Central memory CD8-positive, alpha-beta T cell (primary cell): ENCODE data around the gene ANO6.
"Not testable (repeated sequence)": the region's sequence is repeated elsewhere in the genome, so short reads cannot be mapped to it uniquely, and the experiment has no call there.

Experiments
- ATAC-seq: fragments of 150-1000 bp; cut with Tn5 transposase; replicated peaks from 2 replicates; pipeline ENCODE4 v1.10.0; 2022; ENCODE audit warnings: mild to moderate bottlenecking, moderate FRiP score, moderate number of reproducible peaks; ENCODE audit not compliant: poor library complexity, severe bottlenecking; ENCODE audit errors: extremely low read depth
- DNase-seq, 2 donors: peaks; one replicate each; pipeline ENCODE4 v3.0.0; 2021; ENCODE audit warnings: low spot score in 2 of 2
- H3K27ac Mint-ChIP-seq: one replicate; pipeline ENCODE4 v1.8.0; 2022; ENCODE audit warnings: low read depth, mild to moderate bottlenecking, moderate library complexity, mixed read lengths
- H3K27me3 Mint-ChIP-seq: one replicate; pipeline ENCODE4 v1.8.0; 2022; ENCODE audit warnings: mixed read lengths
- H3K36me3 Mint-ChIP-seq: one replicate; pipeline ENCODE4 v1.8.0; 2022; ENCODE audit warnings: mild to moderate bottlenecking, moderate library complexity, mixed read lengths; ENCODE audit not compliant: insufficient read depth
- H3K4me1 Mint-ChIP-seq: one replicate; pipeline ENCODE4 v1.8.0; 2022; ENCODE audit warnings: mixed read lengths
- H3K4me3 Mint-ChIP-seq: one replicate; pipeline ENCODE4 v1.8.0; 2022; ENCODE audit warnings: mild to moderate bottlenecking, moderate library complexity, mixed read lengths
- H3K9me3 Mint-ChIP-seq: one replicate; pipeline ENCODE4 v1.8.0; 2022; ENCODE audit warnings: mixed read lengths

ANO6 gene, protein sequence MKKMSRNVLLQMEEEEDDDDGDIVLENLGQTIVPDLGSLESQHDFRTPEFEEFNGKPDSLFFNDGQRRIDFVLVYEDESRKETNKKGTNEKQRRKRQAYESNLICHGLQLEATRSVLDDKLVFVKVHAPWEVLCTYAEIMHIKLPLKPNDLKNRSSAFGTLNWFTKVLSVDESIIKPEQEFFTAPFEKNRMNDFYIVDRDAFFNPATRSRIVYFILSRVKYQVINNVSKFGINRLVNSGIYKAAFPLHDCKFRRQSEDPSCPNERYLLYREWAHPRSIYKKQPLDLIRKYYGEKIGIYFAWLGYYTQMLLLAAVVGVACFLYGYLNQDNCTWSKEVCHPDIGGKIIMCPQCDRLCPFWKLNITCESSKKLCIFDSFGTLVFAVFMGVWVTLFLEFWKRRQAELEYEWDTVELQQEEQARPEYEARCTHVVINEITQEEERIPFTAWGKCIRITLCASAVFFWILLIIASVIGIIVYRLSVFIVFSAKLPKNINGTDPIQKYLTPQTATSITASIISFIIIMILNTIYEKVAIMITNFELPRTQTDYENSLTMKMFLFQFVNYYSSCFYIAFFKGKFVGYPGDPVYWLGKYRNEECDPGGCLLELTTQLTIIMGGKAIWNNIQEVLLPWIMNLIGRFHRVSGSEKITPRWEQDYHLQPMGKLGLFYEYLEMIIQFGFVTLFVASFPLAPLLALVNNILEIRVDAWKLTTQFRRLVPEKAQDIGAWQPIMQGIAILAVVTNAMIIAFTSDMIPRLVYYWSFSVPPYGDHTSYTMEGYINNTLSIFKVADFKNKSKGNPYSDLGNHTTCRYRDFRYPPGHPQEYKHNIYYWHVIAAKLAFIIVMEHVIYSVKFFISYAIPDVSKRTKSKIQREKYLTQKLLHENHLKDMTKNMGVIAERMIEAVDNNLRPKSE

DNA sequence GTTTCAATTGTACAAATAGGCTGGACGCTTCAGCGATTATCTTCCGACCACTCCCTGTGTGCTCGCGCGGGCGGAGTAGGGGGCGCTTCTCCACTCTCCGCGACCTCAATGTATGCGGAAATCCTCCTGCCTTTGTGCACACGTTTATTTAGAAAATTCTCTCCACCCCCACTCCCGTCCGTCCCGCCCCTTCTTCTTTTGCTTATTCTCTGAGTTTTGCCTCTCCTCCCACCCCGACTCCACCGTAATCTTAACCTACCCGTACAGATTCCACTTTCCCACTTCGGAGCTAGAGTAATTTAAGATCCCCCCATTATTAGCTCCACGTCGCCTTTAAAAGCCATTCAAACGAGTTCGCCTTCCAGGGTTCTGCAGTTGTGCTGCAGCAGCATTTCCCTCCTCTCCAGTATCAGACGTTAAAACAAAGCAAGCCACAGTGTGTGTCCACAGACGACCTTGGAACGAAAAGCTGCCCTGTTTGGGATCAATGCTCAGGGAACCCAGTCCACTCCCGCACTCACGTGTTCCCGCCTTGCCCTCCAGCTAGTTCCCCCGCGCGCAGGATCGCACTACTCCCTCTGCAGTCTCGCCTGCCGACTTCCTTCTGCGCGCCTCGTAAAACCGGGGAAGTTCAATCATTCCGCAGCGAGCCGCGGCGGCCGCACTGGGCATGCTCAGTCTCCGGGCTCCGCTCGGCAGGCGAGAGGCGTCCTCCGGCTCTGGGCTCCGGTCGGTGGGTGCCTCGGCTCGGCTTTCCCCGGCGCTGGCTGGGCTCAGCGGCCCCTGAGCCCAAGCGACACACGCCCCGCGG, at the start of gene ANO6:
Gene ANO6, plus strand, starts transcription at position 677 of the 811 bp plus-strand sequence. CDS start 227 bp downstream, outside the sequence.
- Mint-ChIP-seq H3K9me3 (no peaks in the 10 kb centered on the region), H3K4me1 (peaks cover 48% of the 10 kb centered on the region), H3K36me3 (peaks cover 1% of the 10 kb centered on the region), H3K4me3 (peak within 1 kb of the TSS; percentile 89), H3K27me3 (no peaks in the 10 kb centered on the region), H3K27ac (peak within 1 kb of the TSS; percentile 91)
- ATAC-seq, result peak; percentile 75
- DNase-seq, result peak; percentile 33 to 34

DNA sequence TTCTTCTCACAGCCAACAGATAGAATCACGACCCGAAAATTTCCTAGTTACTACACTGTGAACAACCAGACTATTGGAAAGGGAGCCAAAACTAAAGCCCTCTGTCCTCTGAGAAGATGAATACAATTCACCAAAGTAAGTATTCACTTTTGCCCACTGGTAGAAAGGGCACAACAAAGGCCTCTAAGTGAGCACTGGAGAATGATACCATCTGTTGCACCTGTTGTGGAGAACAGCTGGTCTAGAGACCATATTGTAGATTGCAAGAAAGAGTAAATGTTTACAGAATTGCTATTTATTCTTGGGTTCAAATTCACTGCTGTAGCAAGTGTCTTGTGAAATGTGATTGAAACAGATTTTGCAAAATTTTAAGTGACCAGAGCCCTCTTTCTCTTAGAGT, 46.9 kb upstream of the ANO6 start:
- H3K4me1 Mint-ChIP-seq, result no peaks in the 10 kb centered on the region
- peaks cover 5% of the 10 kb centered on the region for H3K27me3 Mint-ChIP-seq
- no peaks in the 10 kb centered on the region for H3K9me3 Mint-ChIP-seq
- no peak for DNase-seq
- ATAC-seq, result no peak
- no peak overlapping the region for H3K4me3 Mint-ChIP-seq
- no peaks in the 10 kb centered on the region for H3K36me3 Mint-ChIP-seq
- H3K27ac Mint-ChIP-seq, result no peak overlapping the region

DNA sequence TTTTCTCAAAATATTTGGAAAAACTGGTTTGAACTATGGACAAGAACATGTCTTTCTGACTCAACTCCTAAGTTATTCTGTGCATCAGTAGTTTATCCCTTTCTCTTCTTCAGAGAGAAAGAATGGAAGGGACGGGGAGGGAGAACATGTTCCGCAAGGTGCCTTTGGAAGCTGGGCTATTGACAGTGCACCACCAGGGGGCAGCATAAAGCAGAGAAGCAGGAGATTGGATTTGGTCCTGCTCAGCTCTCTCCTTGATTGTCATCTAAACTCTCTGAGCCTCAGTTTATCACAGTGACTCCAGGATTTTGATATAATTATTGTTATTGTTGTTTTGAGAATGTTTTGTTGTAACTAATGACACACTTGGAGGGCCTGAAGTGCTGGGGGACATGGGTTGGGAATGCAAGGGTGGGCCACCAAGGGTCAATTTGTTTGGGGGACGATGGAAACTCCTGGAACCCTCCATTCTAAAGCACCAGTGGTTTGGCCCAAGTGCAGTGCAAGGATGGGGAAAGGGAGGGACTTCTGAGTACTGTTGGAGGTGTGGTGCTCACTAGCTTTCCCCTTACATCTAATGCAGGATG, 45.3 kb upstream of the ANO6 start:
- peaks cover 2% of the 10 kb centered on the region for H3K36me3 Mint-ChIP-seq
- no peaks in the 10 kb centered on the region for H3K4me1 Mint-ChIP-seq
- no peak overlapping the region for H3K27ac Mint-ChIP-seq
- no peaks in the 10 kb centered on the region for H3K27me3 Mint-ChIP-seq
- ATAC-seq, result no peak
- H3K9me3 Mint-ChIP-seq, result no peaks in the 10 kb centered on the region
- DNase-seq, result peak; percentile 38 to 57
- H3K4me3 Mint-ChIP-seq, result no peak overlapping the region

DNA sequence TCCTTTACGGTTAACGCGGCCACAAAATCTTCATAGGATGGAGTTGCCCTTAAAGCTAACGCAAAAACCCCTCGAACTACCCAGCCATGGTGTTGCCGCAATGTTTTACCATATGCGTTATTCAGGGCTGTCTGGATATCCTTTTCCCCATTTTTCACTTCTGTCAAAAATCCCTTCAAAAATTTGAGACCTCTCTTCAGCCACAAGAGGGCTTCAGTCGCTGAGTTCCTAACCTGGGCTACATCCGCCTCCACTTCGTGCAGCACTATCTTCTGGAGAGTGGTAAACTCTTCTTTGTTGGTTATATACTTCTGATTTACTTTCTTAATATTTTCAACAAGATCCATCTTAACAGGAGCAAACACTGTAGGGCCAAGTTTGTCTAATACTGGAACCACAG, 42.6 kb upstream of the ANO6 start:
- H3K4me3 Mint-ChIP-seq, H3K27me3 Mint-ChIP-seq, H3K4me1 Mint-ChIP-seq, DNase-seq, H3K27ac Mint-ChIP-seq, ATAC-seq, H3K36me3 Mint-ChIP-seq: not testable (repeated sequence)
- peaks cover 15% of the 10 kb centered on the region for H3K9me3 Mint-ChIP-seq

DNA sequence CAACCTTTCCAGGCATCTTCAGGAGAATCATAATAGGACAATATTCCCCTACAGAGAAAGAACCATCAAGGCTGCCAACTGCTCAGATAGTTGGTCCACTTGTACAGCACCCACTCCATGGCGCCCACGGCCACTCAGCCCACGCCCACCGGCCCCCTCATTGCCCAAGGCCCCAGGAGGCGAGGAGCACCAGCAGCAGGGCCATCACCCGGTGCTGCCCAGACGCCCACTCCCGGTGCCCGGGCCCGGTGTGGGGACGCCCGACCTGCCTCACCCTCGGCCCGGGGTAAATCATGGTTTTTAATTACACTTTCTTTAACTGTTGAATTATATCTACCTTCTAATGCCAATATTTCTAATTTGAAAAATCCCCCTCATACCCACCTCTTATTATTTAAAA, 41.3 kb upstream of the ANO6 start:
- no peak overlapping the region for H3K27ac Mint-ChIP-seq
- H3K27me3 Mint-ChIP-seq, result no peaks in the 10 kb centered on the region
- peaks cover 19% of the 10 kb centered on the region for H3K9me3 Mint-ChIP-seq
- peaks cover 2% of the 10 kb centered on the region for H3K36me3 Mint-ChIP-seq
- ATAC-seq (no peak), DNase-seq (no peak)
- H3K4me3 Mint-ChIP-seq, result no peak overlapping the region
- H3K4me1 Mint-ChIP-seq, result no peaks in the 10 kb centered on the region

DNA sequence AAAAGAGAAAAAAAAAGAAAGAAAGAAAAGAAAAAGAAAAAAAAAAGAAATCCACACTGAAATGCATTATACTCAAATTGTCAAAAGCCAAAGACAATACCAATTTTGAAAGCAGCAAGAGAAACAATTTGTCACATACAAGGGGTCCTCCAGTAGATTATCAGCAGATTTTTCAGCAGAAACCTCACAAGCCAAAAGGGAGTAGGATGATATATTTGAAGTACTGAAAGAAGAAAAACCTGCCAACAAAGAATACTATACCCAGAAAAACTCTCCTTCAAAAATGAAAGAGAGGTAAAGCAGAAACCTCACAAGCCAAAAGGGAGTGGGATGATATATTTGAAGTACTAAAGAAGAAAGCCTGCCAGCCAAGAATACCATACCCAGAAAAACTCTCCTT, 37.1 kb upstream of the ANO6 start:
- Mint-ChIP-seq H3K36me3 (peaks cover 2% of the 10 kb centered on the region), H3K9me3 (peaks cover 19% of the 10 kb centered on the region), H3K27ac (no peak overlapping the region), H3K4me3 (no peak overlapping the region), H3K27me3 (no peaks in the 10 kb centered on the region), H3K4me1 (no peaks in the 10 kb centered on the region)
- ATAC-seq, result no peak
- DNase-seq, result no peak

DNA sequence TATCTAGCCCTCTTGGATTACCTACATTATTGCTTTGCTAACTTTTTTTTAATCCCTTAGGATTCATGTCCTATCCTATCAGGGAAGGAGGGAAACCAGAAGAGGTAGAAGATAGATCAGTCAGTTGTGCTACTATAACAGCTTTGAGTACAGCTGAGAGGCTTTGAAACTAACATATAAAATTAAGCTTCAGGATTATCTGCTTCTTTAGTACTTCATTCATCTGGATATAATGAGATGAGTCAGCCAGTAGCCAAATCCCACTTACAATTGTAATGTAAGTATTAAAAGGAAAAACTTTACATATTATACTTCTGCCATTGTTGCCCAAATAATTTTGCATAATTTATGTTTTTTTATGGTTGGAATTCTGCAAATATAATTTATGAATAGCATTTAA, 33.4 kb upstream of the ANO6 start:
- peaks cover 13% of the 10 kb centered on the region for H3K9me3 Mint-ChIP-seq
- DNase-seq (no peak), ATAC-seq (no peak)
- H3K4me1 Mint-ChIP-seq, result no peaks in the 10 kb centered on the region
- H3K4me3 Mint-ChIP-seq, result no peak overlapping the region
- no peak overlapping the region for H3K27ac Mint-ChIP-seq
- no peaks in the 10 kb centered on the region for H3K36me3 Mint-ChIP-seq
- no peaks in the 10 kb centered on the region for H3K27me3 Mint-ChIP-seq

DNA sequence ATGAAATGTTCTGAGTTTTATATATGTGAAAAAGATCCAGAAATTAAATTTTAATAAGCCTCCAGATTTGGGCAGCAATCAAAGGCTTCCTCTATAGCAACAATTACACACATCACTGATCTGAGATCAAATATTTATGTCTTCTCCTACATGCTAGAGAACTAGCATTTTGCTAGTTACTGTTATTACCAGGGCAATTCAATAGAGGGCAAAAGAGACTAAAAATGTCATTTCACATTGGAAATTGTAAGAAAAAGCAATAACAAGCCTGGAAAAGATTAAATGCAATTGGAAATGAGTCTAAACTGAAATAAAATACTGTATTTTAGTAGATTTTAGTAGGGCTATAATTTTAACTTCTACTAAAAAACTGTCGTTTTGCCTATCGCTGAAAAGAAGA, 32.6 kb upstream of the ANO6 start:
- H3K4me3 Mint-ChIP-seq, result no peak overlapping the region
- H3K27ac Mint-ChIP-seq, result no peak overlapping the region
- no peaks in the 10 kb centered on the region for H3K27me3 Mint-ChIP-seq
- H3K36me3 Mint-ChIP-seq, result no peaks in the 10 kb centered on the region
- no peaks in the 10 kb centered on the region for H3K4me1 Mint-ChIP-seq
- DNase-seq (no peak), ATAC-seq (no peak)
- H3K9me3 Mint-ChIP-seq, result peaks cover 5% of the 10 kb centered on the region

DNA sequence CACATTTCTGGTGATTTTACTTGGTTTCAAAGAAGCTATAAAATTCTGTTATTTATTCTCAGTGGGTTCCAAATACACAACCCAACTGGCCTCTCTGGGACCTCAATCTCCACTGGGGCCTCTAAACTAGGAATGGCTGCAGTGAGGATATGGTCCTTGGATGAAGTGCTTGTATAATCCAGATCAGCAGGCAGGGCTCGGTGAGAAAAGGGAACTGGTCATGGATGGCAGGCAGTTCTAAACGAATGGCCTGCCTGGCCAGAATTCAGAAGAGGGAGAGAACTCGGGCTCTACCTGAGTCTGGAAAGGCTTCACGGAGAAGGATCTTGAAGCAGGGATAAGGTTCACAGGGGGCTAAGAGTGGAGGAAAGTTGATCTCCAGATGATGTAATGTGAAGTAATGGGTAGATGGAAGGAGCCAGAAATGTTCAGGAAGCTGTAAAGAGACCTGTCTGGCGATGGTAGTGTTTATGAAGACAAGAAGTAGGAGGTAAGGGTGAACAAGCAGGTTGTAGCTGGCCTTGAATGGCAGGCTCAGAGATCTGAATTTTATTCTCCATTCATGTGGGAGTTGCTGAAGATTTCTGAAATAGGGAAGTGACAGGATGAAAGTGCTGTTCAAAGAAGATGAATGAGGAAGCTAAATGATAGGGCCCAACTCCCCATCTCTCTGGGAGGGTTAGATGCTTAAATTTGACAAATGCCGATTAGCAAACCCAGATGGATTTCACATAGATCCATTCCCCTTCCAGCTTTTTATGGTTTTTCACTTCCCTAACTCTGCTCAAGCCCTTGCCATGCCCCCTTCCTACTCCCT, 31.5 kb upstream of the ANO6 start:
- DNase-seq (no peak), ATAC-seq (no peak)
- no peaks in the 10 kb centered on the region for H3K9me3 Mint-ChIP-seq
- no peaks in the 10 kb centered on the region for H3K36me3 Mint-ChIP-seq
- H3K27me3 Mint-ChIP-seq, result no peaks in the 10 kb centered on the region
- no peak overlapping the region for H3K4me3 Mint-ChIP-seq
- peak overlapping the region; percentile 48 for H3K27ac Mint-ChIP-seq
- no peaks in the 10 kb centered on the region for H3K4me1 Mint-ChIP-seq

DNA sequence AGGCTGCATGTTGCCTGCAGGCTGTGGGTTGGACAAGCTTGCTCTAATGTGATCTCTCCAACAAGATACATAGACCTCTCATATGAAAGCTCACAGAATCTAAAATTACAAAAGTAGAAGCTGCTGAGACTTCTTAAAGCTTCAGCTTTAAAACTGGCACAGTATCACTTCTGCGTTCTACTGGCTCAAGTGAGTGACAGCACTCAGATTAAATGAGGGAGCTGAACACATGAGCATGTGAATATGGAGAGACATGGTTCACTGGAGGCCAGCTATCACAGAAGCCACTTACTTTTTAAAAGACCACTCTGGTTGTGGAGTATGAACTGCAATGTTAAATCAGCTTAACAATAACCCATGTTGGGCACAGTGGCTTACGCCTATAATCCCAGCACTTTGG, 29.1 kb upstream of the ANO6 start:
- H3K27me3 Mint-ChIP-seq, result no peaks in the 10 kb centered on the region
- H3K9me3 Mint-ChIP-seq, result no peaks in the 10 kb centered on the region
- H3K4me3 Mint-ChIP-seq, result no peak overlapping the region
- DNase-seq (no peak), ATAC-seq (no peak)
- no peaks in the 10 kb centered on the region for H3K4me1 Mint-ChIP-seq
- H3K36me3 Mint-ChIP-seq, result no peaks in the 10 kb centered on the region
- no peak overlapping the region for H3K27ac Mint-ChIP-seq

DNA sequence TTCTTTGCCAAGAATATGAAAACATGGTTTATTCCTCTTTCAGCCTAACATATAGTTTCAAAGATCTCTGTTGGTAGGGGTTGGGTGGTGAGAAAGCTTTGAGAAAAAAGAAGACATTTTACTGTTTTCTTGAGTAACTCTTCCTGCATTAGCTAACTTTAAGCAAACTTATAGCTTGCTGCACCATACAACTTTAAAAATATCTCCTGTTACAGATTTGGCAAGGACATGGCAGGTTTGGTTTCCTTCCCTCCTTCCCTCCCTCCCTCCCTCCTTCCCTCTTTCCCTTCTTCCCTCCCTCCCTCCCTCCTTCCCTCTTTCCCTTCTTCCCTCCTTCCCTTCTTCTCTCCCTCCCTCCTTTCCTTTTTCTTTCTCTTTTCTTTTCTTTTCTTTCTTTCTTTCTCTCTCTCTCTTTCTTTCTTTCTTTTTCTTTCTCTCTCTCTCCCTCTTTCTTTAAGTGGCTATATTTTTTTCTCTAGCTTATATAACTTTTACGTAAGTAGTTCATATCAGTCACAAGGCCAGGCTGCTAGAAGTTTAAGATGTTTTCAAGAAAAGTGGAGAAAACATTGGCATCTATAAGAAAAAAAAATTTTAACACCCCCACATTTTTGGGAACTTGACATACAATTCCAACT, 26.0 kb upstream of the ANO6 start:
- no peaks in the 10 kb centered on the region for H3K36me3 Mint-ChIP-seq
- H3K4me1 Mint-ChIP-seq, result no peaks in the 10 kb centered on the region
- DNase-seq (no peak), ATAC-seq (no peak)
- no peaks in the 10 kb centered on the region for H3K27me3 Mint-ChIP-seq
- no peak overlapping the region for H3K4me3 Mint-ChIP-seq
- no peaks in the 10 kb centered on the region for H3K9me3 Mint-ChIP-seq
- H3K27ac Mint-ChIP-seq, result no peak overlapping the region
